Naive B cell (primary cell): ENCODE data around the gene SZRD1. TPM values are rescaled to one million over a fixed set of nuclear protein-coding genes. Genes with fewer than 3 reads are reported as not detected.
A peak's percentile ranks its signal among the peaks of the same experiment; 100 is the strongest.
"Not testable (repeated sequence)": the region's sequence is repeated elsewhere in the genome, so short reads cannot be mapped to it uniquely, and the experiment has no call there.

ENCODE experiments used
- ATAC-seq, 2 donors: fragments of 150-1000 bp; cut with Tn5 transposase; 2 replicates each; pipeline ENCODE4 v1.10.0; 2021; ENCODE audit warnings: low read depth in 2 of 2, mild to moderate bottlenecking in 2 of 2, moderate library complexity in 2 of 2
- DNase-seq: peaks from one replicate; pipeline ENCODE4 v3.0.0; 2022
- H3K27ac Mint-ChIP-seq, 6 donors: one replicate each; pipeline ENCODE4 v1.8.0; 2020 to 2022; ENCODE audit warnings: mild to moderate bottlenecking in 6 of 6, mixed read lengths in 6 of 6, moderate library complexity in 5 of 6, inconsistent platforms in 2 of 6
- H3K27me3 Mint-ChIP-seq, 3 donors: one replicate each; pipeline ENCODE4 v1.8.0; 2021 to 2022; ENCODE audit warnings: mixed read lengths in 3 of 3, mild to moderate bottlenecking in 1 of 3
- H3K36me3 Mint-ChIP-seq, 2 donors: one replicate each; pipeline ENCODE4 v1.8.0; 2020 to 2022; ENCODE audit warnings: mixed read lengths in 2 of 2, inconsistent platforms in 1 of 2, mild to moderate bottlenecking in 1 of 2
- H3K4me1 Mint-ChIP-seq, 3 donors: one replicate each; pipeline ENCODE4 v1.8.0; 2020 to 2022; ENCODE audit warnings: mixed read lengths in 3 of 3, inconsistent platforms in 1 of 3, mild to moderate bottlenecking in 1 of 3, moderate library complexity in 1 of 3
- H3K4me3 Mint-ChIP-seq, 8 donors: one replicate each; pipeline ENCODE4 v1.8.0; 2020 to 2022; ENCODE audit warnings: mild to moderate bottlenecking in 8 of 8, mixed read lengths in 8 of 8, moderate library complexity in 8 of 8, inconsistent platforms in 2 of 8
- H3K9me3 Mint-ChIP-seq, 7 donors: one replicate each; pipeline ENCODE4 v1.8.0; 2020 to 2022; ENCODE audit warnings: mixed read lengths in 7 of 7, mild to moderate bottlenecking in 5 of 7, inconsistent platforms in 2 of 7, moderate library complexity in 1 of 7
- polyA plus RNA-seq, 6 donors: library from polyadenylated mRNA; unstranded; fragments of 300-500 nt; fragmentation: Illumina TruSeq; gene quantifications; one replicate each; pipeline ENCODE4 v1.2.3, GENCODE V29; 2021; ENCODE audit warnings: low read depth in 6 of 6

The SZRD1 gene, protein sequence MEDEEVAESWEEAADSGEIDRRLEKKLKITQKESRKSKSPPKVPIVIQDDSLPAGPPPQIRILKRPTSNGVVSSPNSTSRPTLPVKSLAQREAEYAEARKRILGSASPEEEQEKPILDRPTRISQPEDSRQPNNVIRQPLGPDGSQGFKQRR
- polyA plus RNA-seq: 10 to 100 TPM; 41.1 to 59.6 (median 50.9) TPM

DNA sequence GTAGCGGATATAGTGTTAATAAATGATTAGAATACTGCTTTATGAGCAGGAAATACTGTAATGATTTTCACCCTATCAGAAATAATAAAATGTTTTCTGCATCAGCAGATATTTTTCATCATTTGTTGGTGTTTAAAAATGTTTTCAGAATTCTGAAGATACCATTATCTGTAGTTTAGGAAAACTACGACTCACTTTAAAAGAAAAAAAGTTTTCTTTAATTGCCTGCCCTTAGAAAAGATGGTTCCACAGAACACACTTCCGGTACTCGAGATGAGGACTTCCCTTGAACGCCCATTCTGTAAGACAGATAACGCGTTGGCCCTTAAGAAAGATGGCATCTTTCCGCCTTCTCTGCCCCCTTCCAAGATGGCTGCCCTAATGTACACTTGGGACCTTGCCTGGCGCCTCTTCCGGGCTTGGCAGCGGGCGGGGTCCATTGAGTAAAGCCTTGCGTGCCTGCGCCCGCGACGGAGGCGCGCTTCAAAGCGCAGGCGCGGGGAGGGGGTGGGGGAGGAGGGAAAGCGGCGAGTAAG is at the start of gene SZRD1:
SZRD1 (plus strand) TSS at position 521 of the 536 bp plus-strand sequence. CDS start 16 bp downstream, outside the sequence.
- peaks cover 18 to 44% (median 29%) of the 10 kb centered on the region in 3 donors for H3K4me1 Mint-ChIP-seq
- H3K27ac Mint-ChIP-seq: peak within 1 kb of the TSS; percentile 98 to 100 (median 99)
- no peaks in the 10 kb centered on the region for H3K36me3 Mint-ChIP-seq
- peak; percentile 94 for DNase-seq
- peak; percentile 84 to 86 for ATAC-seq
- H3K27me3 Mint-ChIP-seq: no peaks in the 10 kb centered on the region
- H3K9me3 Mint-ChIP-seq: no peaks in the 10 kb centered on the region
- peak within 1 kb of the TSS; percentile 96 to 99 (median 98) for H3K4me3 Mint-ChIP-seq

DNA sequence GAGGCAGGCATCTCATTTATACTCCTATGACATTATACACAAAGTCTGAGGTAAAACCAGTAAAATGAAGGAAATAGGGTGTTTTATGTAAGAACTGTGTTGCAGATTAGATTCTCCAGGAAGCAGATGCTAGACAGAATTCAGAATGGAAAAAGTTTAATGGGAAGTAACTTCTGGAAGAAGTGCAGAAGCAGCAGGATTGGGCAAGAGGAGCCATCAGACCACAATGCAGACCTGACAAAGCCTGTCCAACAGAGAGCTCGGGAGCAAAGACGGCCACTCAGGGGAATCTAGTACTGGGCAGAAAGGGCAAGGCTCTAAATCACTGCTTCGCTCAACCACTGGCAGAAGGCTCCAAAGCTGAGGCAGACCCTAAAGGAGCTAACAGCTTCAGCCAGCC is 48.5 kb upstream of the SZRD1 start:
- no peaks in the 10 kb centered on the region for H3K27me3 Mint-ChIP-seq
- no peaks in the 10 kb centered on the region for H3K9me3 Mint-ChIP-seq
- H3K36me3 Mint-ChIP-seq: no peaks in the 10 kb centered on the region
- ATAC-seq (no peak), DNase-seq (no peak)
- H3K27ac Mint-ChIP-seq: peak overlapping the region in 3 of 6 donors; percentile 6 to 76 (median 25)
- peaks cover 20 to 40% (median 26%) of the 10 kb centered on the region in 3 donors for H3K4me1 Mint-ChIP-seq
- H3K4me3 Mint-ChIP-seq: no peak overlapping the region

DNA sequence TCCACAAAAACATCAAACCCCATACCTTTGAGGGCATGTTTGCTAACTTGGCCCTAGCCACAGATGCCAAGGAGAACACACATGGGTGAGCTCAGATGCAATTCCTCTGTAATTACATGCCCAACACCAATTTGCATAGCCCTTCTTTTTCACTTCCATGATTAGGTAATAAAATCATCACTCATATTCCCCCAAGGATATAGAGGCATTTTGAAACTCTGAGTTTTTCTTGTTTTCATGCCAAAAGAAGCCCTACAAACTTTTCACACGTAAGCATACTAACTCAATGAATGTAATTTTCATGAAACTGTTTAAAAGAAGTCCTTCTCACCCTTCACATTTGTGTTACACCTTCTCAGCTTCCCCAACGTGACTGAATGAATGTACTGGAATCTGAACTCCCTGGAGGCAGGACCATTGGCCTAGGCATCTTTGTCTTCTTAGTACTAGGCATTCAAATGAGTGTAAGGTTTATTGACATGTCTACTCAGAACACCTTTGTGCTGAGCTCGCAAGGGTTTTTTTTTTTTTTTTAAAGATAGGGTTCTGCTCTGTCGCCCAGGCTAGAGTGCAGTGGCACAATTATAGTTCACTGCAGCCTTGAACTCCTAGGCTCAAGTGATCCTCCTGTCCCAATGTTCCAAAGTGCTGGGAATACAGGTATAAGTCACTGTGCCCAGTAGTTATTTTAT is 45.7 kb upstream of the SZRD1 start:
- Mint-ChIP-seq H3K27me3 (no peaks in the 10 kb centered on the region), H3K27ac (peak overlapping the region in 4 of 6 donors; percentile 39 to 90 (median 64)), H3K9me3 (no peaks in the 10 kb centered on the region), H3K36me3 (peaks cover 0 to 7% of the 10 kb centered on the region in 2 donors), H3K4me1 (peaks cover 24 to 33% (median 26%) of the 10 kb centered on the region in 3 donors), H3K4me3 (peak overlapping the region in 2 of 8 donors; percentile 12 to 35)
- no peak for ATAC-seq
- DNase-seq: no peak

DNA sequence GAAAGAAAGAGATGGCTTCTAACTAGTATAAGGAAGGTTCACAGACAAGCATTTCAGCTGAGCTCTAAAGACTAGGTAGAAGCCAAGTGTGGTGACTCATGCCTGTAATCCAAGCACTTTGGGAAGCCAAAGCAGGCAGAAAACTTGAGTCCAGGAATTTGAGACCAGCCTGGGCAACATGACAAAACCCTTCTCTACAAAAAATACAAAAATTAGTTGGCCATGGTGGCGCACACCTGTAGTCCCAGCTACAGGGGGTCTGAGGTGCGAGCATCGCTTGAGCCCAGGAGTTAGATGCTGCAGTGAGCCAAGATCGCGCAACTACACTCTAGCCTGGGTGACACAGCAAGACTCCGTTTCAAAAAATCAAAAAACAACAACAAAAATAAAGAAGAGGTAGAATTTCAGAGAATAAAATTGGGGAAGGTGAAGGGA is 42.6 kb upstream of the SZRD1 start:
- Mint-ChIP-seq H3K9me3 (no peaks in the 10 kb centered on the region), H3K4me1 (peaks cover 18 to 35% (median 20%) of the 10 kb centered on the region in 3 donors), H3K36me3 (peaks cover 5 to 14% of the 10 kb centered on the region in 2 donors), H3K27me3 (no peaks in the 10 kb centered on the region), H3K27ac (no peak overlapping the region), H3K4me3 (no peak overlapping the region)
- DNase-seq: no peak
- no peak for ATAC-seq

DNA sequence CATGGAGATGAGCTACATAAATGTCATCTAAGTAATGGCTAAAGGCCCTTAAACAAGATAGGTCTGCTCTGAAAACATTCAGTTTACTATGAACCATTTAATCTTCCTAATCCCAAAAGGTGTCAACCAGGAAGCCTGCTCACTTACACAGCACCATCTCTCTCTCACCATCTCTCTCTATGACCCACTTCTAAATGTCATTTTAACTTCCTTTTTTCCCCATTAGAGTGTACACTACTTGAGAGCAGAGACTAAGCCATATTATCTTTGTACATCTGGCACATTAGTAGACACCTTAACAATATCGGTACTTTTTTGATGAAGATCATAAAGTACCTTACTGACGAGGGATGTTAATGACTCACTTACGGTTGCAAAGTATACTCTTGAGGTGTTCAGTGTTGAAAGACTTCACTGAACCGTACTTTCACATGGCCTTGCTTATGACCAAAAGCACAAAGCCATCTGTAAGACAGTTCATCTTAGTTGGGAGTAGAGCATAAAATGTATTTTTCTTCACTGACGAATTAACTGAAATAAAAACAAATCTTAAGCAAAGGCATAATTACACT is 40.1 kb upstream of the SZRD1 start:
- Mint-ChIP-seq H3K27ac (peak overlapping the region in 2 of 6 donors; percentile 33 to 73), H3K4me3 (no peak overlapping the region), H3K4me1 (peaks cover 14 to 18% (median 15%) of the 10 kb centered on the region in 3 donors), H3K36me3 (peaks cover 9 to 14% of the 10 kb centered on the region in 2 donors), H3K9me3 (no peaks in the 10 kb centered on the region), H3K27me3 (no peaks in the 10 kb centered on the region)
- DNase-seq (no peak), ATAC-seq (no peak)

DNA sequence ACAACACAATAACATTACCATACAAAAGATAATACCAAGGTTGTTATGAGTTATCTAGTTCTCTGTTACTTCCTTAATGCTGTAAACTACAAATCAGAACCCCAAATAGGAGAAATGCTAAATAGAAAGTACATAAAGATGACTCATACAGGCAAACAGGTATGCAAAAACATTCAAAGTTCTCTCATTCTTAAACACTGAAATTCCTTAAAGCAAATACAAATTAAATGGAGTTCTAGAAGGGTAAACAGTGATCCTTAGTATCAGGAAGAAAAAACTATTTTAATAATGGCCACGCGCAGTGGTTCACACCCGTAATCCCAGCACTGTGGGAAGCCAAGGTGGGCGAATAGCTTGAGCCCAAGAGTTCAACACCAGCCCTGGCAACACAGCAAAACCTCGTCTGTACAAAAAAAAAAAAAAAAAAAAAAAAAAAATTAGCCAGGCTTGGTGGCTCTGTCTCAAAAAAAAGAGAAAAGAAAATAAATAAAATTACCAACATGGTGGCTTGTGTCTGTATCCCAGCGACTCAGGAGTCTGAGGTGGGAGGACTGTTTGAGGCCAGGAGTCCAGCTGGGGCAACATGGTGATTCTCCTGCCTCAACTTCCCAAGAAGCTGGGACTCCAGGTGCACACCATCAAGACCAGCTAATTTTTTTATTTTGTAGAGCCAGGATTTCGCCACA is 32.2 kb upstream of the SZRD1 start:
- Mint-ChIP-seq H3K9me3 (no peaks in the 10 kb centered on the region), H3K27me3 (no peaks in the 10 kb centered on the region), H3K4me1 (peaks cover 25 to 29% (median 27%) of the 10 kb centered on the region in 3 donors), H3K4me3 (peak overlapping the region in 2 of 8 donors; percentile 5 to 52), H3K36me3 (peaks cover 0 to 3% of the 10 kb centered on the region in 2 donors), H3K27ac (peak overlapping the region in 2 of 6 donors; percentile 13 to 53)
- DNase-seq: no peak
- ATAC-seq: no peak

DNA sequence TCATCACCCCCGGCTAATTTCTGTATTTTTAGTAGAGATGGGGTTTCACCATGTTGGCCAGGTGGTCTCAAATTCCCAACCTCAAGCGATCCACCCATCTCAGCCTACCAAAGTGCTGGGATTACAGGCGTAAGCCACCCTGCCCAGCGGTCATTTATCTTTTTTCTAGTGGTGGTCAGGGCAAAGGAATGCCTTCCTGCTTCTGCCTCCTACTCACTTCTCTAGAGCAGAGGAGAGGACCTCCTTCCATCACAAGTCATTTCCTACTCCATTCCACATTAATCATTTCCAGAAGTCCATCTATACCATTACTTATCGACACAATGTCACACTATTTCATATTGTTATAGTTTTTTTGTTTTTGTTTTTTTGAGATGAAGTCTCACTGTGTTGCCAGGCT is 28.1 kb upstream of the SZRD1 start:
- Mint-ChIP-seq H3K4me1 (peaks cover 25 to 40% (median 30%) of the 10 kb centered on the region in 3 donors), H3K9me3 (no peaks in the 10 kb centered on the region), H3K36me3 (no peaks in the 10 kb centered on the region), H3K4me3 (no peak overlapping the region), H3K27ac (peak overlapping the region in 3 of 6 donors; percentile 17 to 65 (median 52)), H3K27me3 (no peaks in the 10 kb centered on the region)
- ATAC-seq: no peak
- no peak for DNase-seq

DNA sequence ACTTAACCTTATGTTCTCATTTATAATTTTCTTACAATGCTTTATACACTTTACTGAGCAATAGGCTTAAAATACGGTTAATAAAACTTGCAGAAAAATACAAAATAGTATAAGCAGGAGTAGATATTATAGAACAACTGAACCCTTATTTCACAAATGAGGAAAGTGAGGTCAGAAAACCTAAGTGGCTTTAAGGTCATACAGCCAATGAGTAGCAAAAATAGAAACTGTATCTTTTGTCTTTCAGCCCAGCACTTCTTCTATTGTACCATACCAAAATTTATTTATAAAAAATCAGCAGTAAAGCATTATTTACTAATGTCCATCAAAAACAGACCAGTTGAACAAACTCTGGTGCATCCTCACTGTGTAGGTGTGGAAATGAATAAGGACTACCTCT is 26.4 kb upstream of the SZRD1 start:
- no peaks in the 10 kb centered on the region for H3K9me3 Mint-ChIP-seq

DNA sequence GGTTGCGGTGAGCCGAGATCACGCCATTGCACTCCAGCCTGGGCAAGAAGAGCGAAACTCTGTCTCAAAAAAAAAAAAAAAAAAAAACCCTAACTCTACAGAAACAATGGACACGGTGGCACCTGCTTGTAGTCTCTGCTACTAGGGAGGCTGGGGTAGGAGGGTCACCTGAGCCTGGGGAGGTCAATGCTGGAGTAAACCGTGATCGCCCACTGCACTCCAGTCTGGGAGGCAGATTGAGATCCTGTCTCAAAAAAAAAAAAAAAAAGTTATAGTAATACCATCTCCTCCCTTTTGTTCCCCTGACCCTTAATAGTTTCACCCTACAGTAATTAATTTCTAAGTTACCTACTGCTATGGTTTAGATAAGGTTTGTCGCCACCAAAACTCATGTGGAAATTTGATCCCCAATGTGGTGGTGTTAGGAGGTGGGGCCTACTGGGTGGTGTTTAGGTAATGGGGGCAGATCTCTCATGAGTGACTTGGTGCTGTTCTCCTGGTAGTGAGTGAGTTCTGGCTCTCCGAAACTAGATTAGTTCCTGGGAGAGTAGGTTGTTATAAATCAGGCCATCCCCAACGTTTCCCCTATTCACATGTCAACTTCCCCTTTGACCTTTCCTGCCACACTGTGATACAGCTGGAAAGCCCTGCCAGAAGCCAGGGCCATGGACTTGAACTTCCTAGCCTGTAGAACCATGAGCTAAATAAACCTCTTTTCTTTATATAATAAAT is 24.5 kb upstream of the SZRD1 start:
- H3K4me1 Mint-ChIP-seq: peaks cover 16 to 31% (median 24%) of the 10 kb centered on the region in 3 donors
- ATAC-seq: no peak

More for the DNA sequence above, 26.4 kb upstream of the SZRD1 start:
- DNase-seq (no peak), ATAC-seq (no peak)
- Mint-ChIP-seq H3K36me3 (no peaks in the 10 kb centered on the region), H3K27me3 (no peaks in the 10 kb centered on the region), H3K27ac (no peak overlapping the region), H3K4me3 (no peak overlapping the region), H3K4me1 (peaks cover 18 to 31% (median 22%) of the 10 kb centered on the region in 3 donors)

DNA sequence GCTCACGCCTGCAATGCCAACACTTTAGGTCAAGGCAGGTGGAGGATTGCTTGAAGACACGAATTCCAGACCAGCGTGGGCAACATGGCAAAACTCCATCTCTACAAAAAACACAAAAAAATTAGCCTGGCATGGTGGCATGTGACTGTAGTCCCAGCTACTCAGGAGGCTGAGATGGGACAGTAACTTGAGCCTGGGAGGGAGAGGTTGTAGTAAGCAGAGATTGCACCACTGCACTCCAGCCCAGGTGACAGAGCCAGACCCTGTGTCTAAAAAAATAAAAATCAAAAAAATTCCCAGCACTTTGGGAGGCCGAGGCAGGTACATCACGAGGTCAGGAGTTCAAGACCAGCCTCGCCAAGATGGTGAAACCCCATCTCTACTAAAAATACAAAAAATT is 23.8 kb upstream of the SZRD1 start:
- H3K4me3 Mint-ChIP-seq, H3K36me3 Mint-ChIP-seq, H3K27me3 Mint-ChIP-seq, ATAC-seq, H3K9me3 Mint-ChIP-seq, DNase-seq: not testable (repeated sequence)
- peaks cover 15 to 38% (median 24%) of the 10 kb centered on the region in 3 donors for H3K4me1 Mint-ChIP-seq
- peak overlapping the region in 1 of 6 donors; percentile 57 for H3K27ac Mint-ChIP-seq

More for the DNA sequence above, 24.5 kb upstream of the SZRD1 start:
- Mint-ChIP-seq H3K27me3 (no peaks in the 10 kb centered on the region), H3K27ac (peak overlapping the region in 2 of 6 donors; percentile 59 to 86), H3K4me3 (peak overlapping the region in 1 of 8 donors; percentile 38), H3K36me3 (no peaks in the 10 kb centered on the region), H3K9me3 (no peaks in the 10 kb centered on the region)
- DNase-seq: no peak

DNA sequence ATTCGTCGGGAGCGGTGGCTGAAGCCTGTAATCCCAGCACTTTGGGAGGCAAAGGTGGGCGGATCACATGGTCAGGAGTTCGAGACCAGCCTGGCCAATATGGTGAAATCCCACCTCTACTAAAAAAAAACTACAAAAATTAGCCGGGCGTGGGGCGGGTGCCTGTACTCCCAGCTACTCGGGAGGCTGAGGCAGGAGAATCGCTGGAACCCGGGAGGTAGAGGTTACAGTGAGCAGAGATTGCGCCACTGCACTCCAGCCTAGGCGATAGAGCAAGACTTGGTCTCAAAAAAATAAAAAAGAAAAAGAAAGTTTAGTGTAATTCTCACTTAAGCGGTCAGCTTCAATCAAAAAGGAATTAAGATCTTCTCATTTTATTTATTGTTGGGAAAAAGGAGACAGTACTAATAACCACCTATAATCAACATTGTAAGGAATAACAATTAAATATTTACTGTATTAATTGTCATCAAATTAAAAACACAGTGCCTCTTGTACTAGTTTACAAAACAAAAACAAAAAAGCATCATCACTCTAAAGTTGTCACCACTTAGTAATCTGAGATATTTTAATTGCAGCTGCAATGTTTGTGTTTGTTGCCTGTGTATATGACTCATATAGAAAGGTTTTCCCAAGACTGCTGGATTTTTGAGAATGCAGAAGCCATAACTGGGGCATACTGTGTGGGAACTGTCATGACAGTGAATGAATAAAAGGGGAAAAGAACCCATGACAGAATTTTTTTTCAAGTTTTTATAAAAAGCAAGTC is 18.4 kb upstream of the SZRD1 start:
- peak overlapping the region in 2 of 8 donors; percentile 28 to 41 for H3K4me3 Mint-ChIP-seq
- no peaks in the 10 kb centered on the region for H3K27me3 Mint-ChIP-seq
- peak overlapping the region in 1 of 6 donors; percentile 51 for H3K27ac Mint-ChIP-seq
- DNase-seq (no peak), ATAC-seq (no peak)
- no peaks in the 10 kb centered on the region for H3K36me3 Mint-ChIP-seq
- peaks cover 15 to 52% (median 31%) of the 10 kb centered on the region in 3 donors for H3K4me1 Mint-ChIP-seq
- no peaks in the 10 kb centered on the region for H3K9me3 Mint-ChIP-seq

DNA sequence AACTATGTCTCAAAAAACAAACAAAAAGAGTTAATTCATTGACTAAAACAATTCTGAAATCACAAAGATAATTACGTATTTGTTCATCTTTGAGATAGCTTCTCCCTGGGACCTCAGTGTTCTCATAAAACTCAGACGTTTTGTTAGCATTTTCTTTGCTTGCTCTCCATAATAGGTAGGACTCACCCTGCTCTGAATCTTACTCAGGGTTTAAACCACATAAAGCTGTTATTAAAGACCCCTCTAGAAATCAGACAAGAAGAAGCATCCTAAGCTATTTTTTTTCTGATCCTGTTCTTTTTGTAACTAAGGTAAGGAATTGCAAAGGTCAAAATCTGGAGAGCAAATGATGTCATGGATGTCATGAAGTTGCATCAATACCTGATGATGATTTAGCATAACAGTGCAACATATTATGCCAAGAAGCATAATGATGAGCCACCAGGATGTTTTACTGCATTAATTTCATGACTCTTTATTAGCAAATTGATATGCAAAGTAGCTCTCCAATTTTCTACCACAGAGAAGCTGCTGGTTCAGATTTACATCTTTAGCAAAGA is 17.1 kb upstream of the SZRD1 start:
- Mint-ChIP-seq H3K9me3 (no peaks in the 10 kb centered on the region), H3K4me1 (peaks cover 15 to 51% (median 31%) of the 10 kb centered on the region in 3 donors), H3K36me3 (no peaks in the 10 kb centered on the region), H3K27me3 (no peaks in the 10 kb centered on the region), H3K4me3 (peak overlapping the region in 4 of 8 donors; percentile 34 to 98 (median 92)), H3K27ac (peak overlapping the region in 1 of 6 donors; percentile 56)
- ATAC-seq: no peak
- DNase-seq: no peak
